HepG2 (cell line): ENCODE data around the gene ZNF581. TPM values are rescaled to one million over a fixed set of nuclear protein-coding genes. Genes with fewer than 3 reads are reported as not detected.

Source experiments
- ATAC-seq: fragments of 200-7000 bp; cut with Tn5 transposase; 3 replicates; pipeline ENCODE4 v1.9.1; 2020; ENCODE audit warnings: mild to moderate bottlenecking, moderate library complexity
- BruUV-seq: library from RNA; stranded (reverse); fragments of 400-500 nt; replicated peaks from 2 replicates; lab custom pipeline; 2021; lab: Mats Ljungman, UMichigan
- CTCF ChIA-PET: fragments of 300-600 bp; formaldehyde crosslinking; extraction: SDS; loops from one replicate; lab custom pipeline; 2021; ENCODE audit warnings: low total read pairs, inconsistent platforms, low intra/inter-chr PET ratio; lab: Yijun Ruan, JAX
- POLR2A ChIA-PET: fragments of 350-600 bp; sonication (Branson Sonifier 250); formaldehyde crosslinking; loops from one replicate; lab custom pipeline; 2020; ENCODE audit warnings: antibody characterized with exemption, inconsistent platforms; lab: Yijun Ruan, JAX
- DNase-seq: peaks from one replicate; pipeline ENCODE4 v3.0.0-alpha.2; 2015; ENCODE audit warnings: low spot score
- FAIRE-seq: peaks from 3 replicates; lab custom pipeline; 2011; peaks lifted over from hg19 to GRCh38; lab: Jason Lieb, UNC
- H2AFZ ChIP-seq: one replicate; pipeline ENCODE4 v1.6.1; 2011; ENCODE audit warnings: low read length, inconsistent platforms
- H3K27ac ChIP-seq: fragments of 300-600 bp; 3 replicates; pipeline ENCODE4 v1.8.0; 2011; ENCODE audit warnings: mixed run types, mild to moderate bottlenecking, mixed read lengths, low read length, inconsistent platforms; ENCODE audit not compliant: insufficient read depth; ENCODE audit errors: extremely low read length
- H3K27me3 ChIP-seq, 2 experiments: fragments of 200-600 bp in 1 of 2; 2 replicates in 1 of 2; 3 replicates in 1 of 2; pipeline versions ENCODE4 v1.6.0 to v1.8.0; 2011; ENCODE audit warnings: low read length in 2 of 2, mild to moderate bottlenecking in 2 of 2, moderate library complexity in 2 of 2, inconsistent platforms in 1 of 2; ENCODE audit not compliant: insufficient read depth in 2 of 2, control insufficient read depth in 1 of 2
- H3K36me3 ChIP-seq, 2 experiments: fragments of 200-600 bp in 1 of 2; replicated peaks in 1 of 2; 2 replicates in 1 of 2; 3 replicates in 1 of 2; pipeline versions ENCODE4 v1.5.1 to v1.8.0; 2011; ENCODE audit warnings: low read length in 2 of 2, inconsistent platforms in 1 of 2; ENCODE audit not compliant: insufficient read depth in 2 of 2, control insufficient read depth in 1 of 2
- H3K4me1 ChIP-seq: 2 replicates; pipeline ENCODE4 v1.5.1; 2012; ENCODE audit warnings: low read length, inconsistent platforms; ENCODE audit not compliant: insufficient read depth
- H3K4me2 ChIP-seq: 2 replicates; pipeline ENCODE4 v1.6.0; 2011; ENCODE audit warnings: low read depth, low read length, inconsistent platforms
- H3K4me3 ChIP-seq, 3 experiments: fragments of 200-600 bp in 1 of 3; sonication (generic), shearing (Covaris generic) in 1 of 3; replicated peaks in 1 of 3; 2 replicates each; pipeline ENCODE4 v1.5.1; 2011 to 2016; ENCODE audit warnings: low read length in 3 of 3, inconsistent platforms in 2 of 3, low read depth in 2 of 3, mild to moderate bottlenecking in 2 of 3, control low read depth in 1 of 3, mixed read lengths in 1 of 3; ENCODE audit not compliant: insufficient read depth in 1 of 3
- H3K79me2 ChIP-seq: one replicate; pipeline ENCODE4 v1.6.1; 2011; ENCODE audit warnings: low read length, inconsistent platforms; ENCODE audit not compliant: insufficient read depth
- H3K9ac ChIP-seq: 2 replicates; pipeline ENCODE4 v1.6.0; 2011; ENCODE audit warnings: mild to moderate bottlenecking, low read depth, low read length, inconsistent platforms; ENCODE audit not compliant: insufficient read depth
- H3K9me3 ChIP-seq: 2 replicates; pipeline ENCODE4 v1.5.1; 2012; ENCODE audit warnings: mild to moderate bottlenecking, low read length
- H4K20me1 ChIP-seq: 2 replicates; pipeline ENCODE4 v1.6.0; 2011; ENCODE audit warnings: inconsistent platforms, mild to moderate bottlenecking, low read length, moderate library complexity; ENCODE audit not compliant: insufficient read depth
- FLYWCH1 ChIP-seq: sonication (generic); formaldehyde crosslinking; IDR thresholded peaks from 2 replicates; pipeline ENCODE4 v1.8.1; 2023; ENCODE audit warnings: mild to moderate bottlenecking, missing genetic modification reagents
- IKZF1 ChIP-seq: fragments of 450-650 bp; IDR thresholded peaks from 2 replicates; pipeline ENCODE4 v1.7.1; 2016
- MEIS1 ChIP-seq: sonication (generic); formaldehyde crosslinking; IDR thresholded peaks from 2 replicates; pipeline ENCODE4 v1.9.0; 2021; ENCODE audit warnings: mild to moderate bottlenecking, missing genetic modification reagents, moderate library complexity, borderline replicate concordance
- PITX1 ChIP-seq: sonication (generic); formaldehyde crosslinking; IDR thresholded peaks from 2 replicates; pipeline ENCODE4 v1.5.1; 2020; ENCODE audit warnings: mild to moderate bottlenecking, missing genetic modification reagents
- THAP11 ChIP-seq: IDR thresholded peaks from 2 replicates; pipeline ENCODE4 v1.6.1; 2016; ENCODE audit warnings: missing biosample characterization, missing genetic modification reagents
- TSC22D2 ChIP-seq: sonication (generic); formaldehyde crosslinking; IDR thresholded peaks from 2 replicates; pipeline ENCODE4 v1.5.1; 2020; ENCODE audit warnings: missing genetic modification reagents, mild to moderate bottlenecking, borderline replicate concordance
- ZBTB25 ChIP-seq: IDR thresholded peaks from 2 replicates; pipeline ENCODE4 v1.6.1; 2018; ENCODE audit warnings: missing genetic modification reagents
- ZNF414 ChIP-seq: sonication (generic); formaldehyde crosslinking; IDR thresholded peaks from 2 replicates; pipeline ENCODE4 v1.5.0; 2020; ENCODE audit warnings: missing genetic modification reagents
- WGBS: methylation state at CpG from one replicate; pipeline ENCODE4 v1.1.6; 2017; ENCODE audit warnings: low lambda C conversion rate; 5-methylcytosine and 5-hydroxymethylcytosine counted together
- in situ Hi-C: cut with HindIII; loops from 2 replicates; pipeline ENCODE4 v1.10.0; 2017; ENCODE audit warnings: low pct_unique_long_range_greater_than_20kb; ENCODE audit not compliant: extremely low pct_ligation_motif_present
- intact Hi-C: fragments of 100-400 bp; cut with micrococcal nuclease; formaldehyde crosslinking; loops from one replicate; pipeline ENCODE4 v1.10.0; 2022; ENCODE audit not compliant: unreplicated experiment
- polyA plus RNA-seq, 8 experiments: library from polyadenylated mRNA; depleted of rRNA in 3 of 8; stranded (reverse) in 7 of 8; unstranded in 1 of 8; fragments of >200 nt; fragmentation: Illumina TruSeq in 4 of 8; extraction: Trizol in 4 of 8; gene quantifications; 2 replicates each; pipeline versions ENCODE4 v1.2.1 to v1.2.3, GENCODE V29; 2011 to 2016; ENCODE audit warnings: low read depth in 4 of 8, missing spikeins in 1 of 8, mixed read lengths in 1 of 8; ENCODE audit not compliant: insufficient read depth in 1 of 8
- total RNA-seq, 5 experiments: library from RNA; depleted of rRNA; stranded (reverse); fragments of >200 nt; fragmentation: Illumina TruSeq; extraction: Trizol; gene quantifications; 2 replicates each; pipeline ENCODE4 v1.2.3, GENCODE V29; 2016; ENCODE audit warnings: low read depth in 1 of 5

The ZNF581 gene
- total and polyA plus RNA-seq, 2 of the 13 experiments (the other 11 are each of a cell fraction or from before 2014, with no cell fraction given), result 19.6 to 49.5 TPM

DNA sequence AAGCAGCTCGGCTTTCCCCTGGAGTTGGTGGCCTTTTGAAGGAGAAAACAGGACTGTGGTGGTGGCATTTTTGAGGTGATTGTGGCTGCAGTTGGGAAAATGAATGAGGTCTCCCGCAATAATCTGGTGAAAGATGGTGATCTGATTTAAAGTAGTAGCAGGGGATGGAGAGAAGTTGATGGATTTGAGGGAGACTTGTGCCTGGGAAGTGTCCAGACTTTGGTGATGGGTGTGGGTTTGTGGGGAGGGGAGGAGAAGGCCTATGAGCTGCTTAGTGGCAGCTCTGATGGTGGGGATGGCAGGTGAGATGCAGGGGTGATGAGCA, 27.6 kb downstream of the ZNF581 start:
- H3K36me3 ChIP-seq, result peaks cover 39 to 59% of the 10 kb centered on the region in 2 experiments; a peak in 4 of 5 replicates
- H4K20me1 ChIP-seq, result peaks cover 51% of the 10 kb centered on the region
- no peak for DNase-seq
- H3K4me2 ChIP-seq, result no peak overlapping the region
- BruUV-seq, result no TSS peak
- FAIRE-seq, result no peak
- H3K4me3 ChIP-seq, result no peak overlapping the region
- WGBS, result 89% methylated on average over 2 of the region's 2 CpGs
- no peak overlapping the region for H3K27ac ChIP-seq
- in situ Hi-C loops, result no loop called here
- POLR2A ChIA-PET, result interaction anchor here (1.4 to 2.0 kb wide), 3 partner anchors 12 to 16 kb away, joined by 9 to 14 read pairs (median 10); partner anchors contain the start of gene U2AF2
- no peak overlapping the region for H3K9ac ChIP-seq
- no peaks in the 10 kb centered on the region; a peak in 1 of 5 replicates for H3K27me3 ChIP-seq
- no peak overlapping the region for H2AFZ ChIP-seq
- H3K79me2 ChIP-seq, result peaks cover 59% of the 10 kb centered on the region
- intact Hi-C loops, result no loop called here
- TF ChIP-seq FLYWCH1 (CRISPR knock-in tag), result no peak
- 0 out of 2 replicates have a peak, but pooled peaks have one; percentile 2 for TF ChIP-seq THAP11 (CRISPR knock-in tag)
- TF ChIP-seq, all 625 proteins: peak for 1
- Histone ChIP-seq H3K9me3 (no peaks in the 10 kb centered on the region), H3K4me1 (peaks cover 23% of the 10 kb centered on the region)
- ATAC-seq, result no peak
- CTCF ChIA-PET, result interaction anchor here (1.4 kb wide), 1 partner anchor 18 kb away, joined by 7 read pairs; no protein-coding TSS in a partner anchor

GRCh38 chr19:55672418-55672817, 29.0 kb downstream of the ZNF581 start:
- no peak overlapping the region for H3K9ac ChIP-seq
- in situ Hi-C loops, result no loop called here
- peaks cover 27 to 51% of the 10 kb centered on the region in 2 experiments; a peak in 4 of 5 replicates for H3K36me3 ChIP-seq
- no peak for TF ChIP-seq TSC22D2
- no peak for TF ChIP-seq ZNF414 (CRISPR knock-in tag)
- TF ChIP-seq PITX1 (CRISPR knock-in tag), result no peak
- TF ChIP-seq ZBTB25 (CRISPR knock-in tag), result no peak
- TF ChIP-seq IKZF1, result no peak
- no peak for TF ChIP-seq MEIS1 (CRISPR knock-in tag)
- TF ChIP-seq, all 625 proteins: peak for 0
- Histone ChIP-seq H4K20me1 (peaks cover 37% of the 10 kb centered on the region), H3K4me2 (no peak overlapping the region), H3K4me1 (peaks cover 24% of the 10 kb centered on the region), H2AFZ (no peak overlapping the region), H3K79me2 (peaks cover 60% of the 10 kb centered on the region), H3K4me3 (no peak overlapping the region), H3K27me3 (no peaks in the 10 kb centered on the region; a peak in 1 of 5 replicates), H3K27ac (no peak overlapping the region), H3K9me3 (no peaks in the 10 kb centered on the region)
- ATAC-seq (no peak), DNase-seq (no peak), FAIRE-seq (no peak)
- intact Hi-C loops, result no loop called here
- no TSS peak for BruUV-seq
- ChIA-PET CTCF (no interaction called here), POLR2A (interaction anchor here (1.9 to 2.0 kb wide), 2 partner anchors 16 to 18 kb away, joined by 9 to 14 read pairs; partner anchors contain the start of gene U2AF2)
- 97% methylated on average over 5 of the region's 5 CpGs for WGBS
